Measurements from ENCODE around the gene PTPRA. TPM values are rescaled to one million over a fixed set of nuclear protein-coding genes. Genes with fewer than 3 reads are reported as not detected.
A peak's percentile ranks its signal among the peaks of the same experiment; 100 is the strongest.
"Not testable (repeated sequence)": the region's sequence is repeated elsewhere in the genome, so short reads cannot be mapped to it uniquely, and the experiment has no call there.

The PTPRA gene
- 10 to 100 TPM; 36.7 to 42.7 TPM for total RNA-seq

GRCh38 chr20:2873010-2873746 lies at the start of gene PTPRA:
Gene PTPRA, plus strand, starts transcription at chr20:2873481. Its CDS starts 90,797 bp downstream, at chr20:2964278.
- Histone ChIP-seq H3K27me3 (replicated peaks; ENCODE audit: insufficient read depth) (no peaks in the 10 kb centered on the region), H3K4me1 (ENCODE audit: control insufficient read depth in 1 of 2, low read depth in 2 of 2) (peaks cover 11 to 40% of the 10 kb centered on the region in 2 donors), H3K36me3 (no peaks in the 10 kb centered on the region), H3K27ac (peak within 1 kb of the TSS; percentile 38 to 56), H3K4me3 (peak within 1 kb of the TSS; percentile 98), H3K9me3 (no peaks in the 10 kb centered on the region)
- peak; percentile 85 for ATAC-seq (ENCODE audit: insufficient number of reproducible peaks, low FRiP score, low read depth)
- TF ChIP-seq CTCF (IDR thresholded peaks at IDR 0.05) = no peak
- peak; percentile 75 for DNase-seq (ENCODE audit: low spot score)

GRCh38 chr20:2825761-2826160 lies 47.5 kb upstream of the PTPRA start:
- ATAC-seq (ENCODE audit: insufficient number of reproducible peaks, low FRiP score, low read depth) (no peak), DNase-seq (ENCODE audit: low spot score) (no peak)
- Histone ChIP-seq H3K9me3 (no peaks in the 10 kb centered on the region), H3K4me1 (ENCODE audit: control insufficient read depth in 1 of 2, low read depth in 2 of 2) (no peaks in the 10 kb centered on the region), H3K27me3 (replicated peaks; ENCODE audit: insufficient read depth) (no peaks in the 10 kb centered on the region), H3K27ac (no peak overlapping the region), H3K4me3 (no peak overlapping the region), H3K36me3 (no peaks in the 10 kb centered on the region)
- no peak for TF ChIP-seq CTCF (IDR thresholded peaks at IDR 0.05)

- Histone ChIP-seq H3K27me3 (replicated peaks; ENCODE audit: insufficient read depth) (no peaks in the 10 kb centered on the region), H3K27ac (no peak overlapping the region), H3K4me3 (no peak overlapping the region), H3K9me3 (no peaks in the 10 kb centered on the region), H3K36me3 (no peaks in the 10 kb centered on the region), H3K4me1 (ENCODE audit: control insufficient read depth in 1 of 2, low read depth in 2 of 2) (no peaks in the 10 kb centered on the region)
- DNase-seq (ENCODE audit: low spot score) (no peak), ATAC-seq (ENCODE audit: insufficient number of reproducible peaks, low FRiP score, low read depth) (no peak)
- no peak for TF ChIP-seq CTCF (IDR thresholded peaks at IDR 0.05)
These were observed 46.6 kb upstream of the PTPRA start for GRCh38 chr20:2826655-2827054.

- no peak for TF ChIP-seq CTCF (IDR thresholded peaks at IDR 0.05)
- ATAC-seq (ENCODE audit: insufficient number of reproducible peaks, low FRiP score, low read depth) (no peak), DNase-seq (ENCODE audit: low spot score) (no peak)
- H3K9me3 ChIP-seq = no peaks in the 10 kb centered on the region
- H3K27me3 ChIP-seq (replicated peaks; ENCODE audit: insufficient read depth) = no peaks in the 10 kb centered on the region
- H3K4me1 ChIP-seq (ENCODE audit: control insufficient read depth in 1 of 2, low read depth in 2 of 2) = no peaks in the 10 kb centered on the region
- no peaks in the 10 kb centered on the region for H3K36me3 ChIP-seq
- H3K27ac ChIP-seq = no peak overlapping the region
- no peak overlapping the region for H3K4me3 ChIP-seq
These were observed 43.9 kb upstream of the PTPRA start for GRCh38 chr20:2829376-2829775.

- not testable (repeated sequence) for H3K27ac ChIP-seq; H3K4me3 ChIP-seq; ATAC-seq (ENCODE audit: insufficient number of reproducible peaks, low FRiP score, low read depth); DNase-seq (ENCODE audit: low spot score); H3K4me1 ChIP-seq (ENCODE audit: control insufficient read depth in 1 of 2, low read depth in 2 of 2); H3K9me3 ChIP-seq; H3K36me3 ChIP-seq; H3K27me3 ChIP-seq (replicated peaks; ENCODE audit: insufficient read depth)
These were observed 42.1 kb upstream of the PTPRA start for GRCh38 chr20:2831206-2831605.

- Histone ChIP-seq H3K9me3 (no peaks in the 10 kb centered on the region), H3K27ac (no peak overlapping the region), H3K36me3 (no peaks in the 10 kb centered on the region), H3K4me3 (no peak overlapping the region), H3K4me1 (ENCODE audit: control insufficient read depth in 1 of 2, low read depth in 2 of 2) (no peaks in the 10 kb centered on the region), H3K27me3 (replicated peaks; ENCODE audit: insufficient read depth) (no peaks in the 10 kb centered on the region)
- ATAC-seq (ENCODE audit: insufficient number of reproducible peaks, low FRiP score, low read depth) (no peak), DNase-seq (ENCODE audit: low spot score) (no peak)
- no peak for TF ChIP-seq CTCF (IDR thresholded peaks at IDR 0.05)
These were observed 39.5 kb upstream of the PTPRA start for GRCh38 chr20:2833761-2834160.

All from thoracic aorta (tissue), 2 donors.